K562 (cell line): ENCODE measurements around the gene CHD2. TPM values are rescaled to one million over a fixed set of nuclear protein-coding genes. Genes with fewer than 3 reads are reported as not detected.

Source experiments
- ATAC-seq: fragments of 200-7000 bp; cut with Tn5 transposase; 3 replicates; pipeline ENCODE4 v1.9.1; 2020; ENCODE audit warnings: moderate library complexity
- BruUV-seq: library from RNA; stranded (reverse); fragments of 400-500 nt; replicated peaks from 2 replicates; lab custom pipeline; 2021; lab: Mats Ljungman, UMichigan
- CTCF ChIA-PET: fragments of 300-600 bp; formaldehyde crosslinking; extraction: SDS; loops from one replicate; lab custom pipeline; 2021; ENCODE audit warnings: low intra/inter-chr PET ratio; lab: Yijun Ruan, JAX
- POLR2A ChIA-PET: fragments of 300-600, 350-650 bp; sonication (Branson Sonifier 250); formaldehyde crosslinking; extraction: SDS; loops from one replicate; lab custom pipeline; 2021; ENCODE audit warnings: antibody characterized with exemption, inconsistent platforms; lab: Yijun Ruan, JAX
- DNase-seq, 4 experiments: peaks; one replicate each; pipeline versions ENCODE4 v3.0.0 to v3.0.0-alpha.2; 2011 to 2018; ENCODE audit warnings: low spot score in 3 of 4, mixed read lengths in 3 of 4; ENCODE audit errors: extremely low read depth in 1 of 4
- FAIRE-seq: peaks from 2 replicates; lab custom pipeline; 2011; peaks lifted over from hg19 to GRCh38; lab: Jason Lieb, UNC
- H2AFZ ChIP-seq: 2 replicates; pipeline ENCODE4 v1.6.0; 2011; ENCODE audit warnings: low read depth, low read length, control low read depth, inconsistent platforms
- H3K27ac ChIP-seq: fragments of 200-600 bp; 3 replicates; pipeline ENCODE4 v1.8.0; 2011; ENCODE audit warnings: low read depth, mild to moderate bottlenecking, control low read depth, inconsistent platforms, low read length, moderate library complexity, mixed read lengths; ENCODE audit errors: extremely low read depth
- H3K27me3 ChIP-seq, 2 experiments: fragments of 300-600 bp in 1 of 2; 2 replicates in 1 of 2; 3 replicates in 1 of 2; pipeline versions ENCODE4 v1.6.0 to v1.8.0; 2011; ENCODE audit warnings: inconsistent platforms in 2 of 2, low read length in 2 of 2, mild to moderate bottlenecking in 1 of 2, mixed read lengths in 1 of 2, moderate library complexity in 1 of 2; ENCODE audit not compliant: control insufficient read depth in 2 of 2, insufficient read depth in 2 of 2
- H3K36me3 ChIP-seq: fragments of 300-600 bp; 3 replicates; pipeline ENCODE4 v1.8.0; 2011; ENCODE audit warnings: mild to moderate bottlenecking, low read length, inconsistent platforms; ENCODE audit not compliant: control insufficient read depth, insufficient read depth
- H3K4me1 ChIP-seq, 2 experiments: fragments of 200-600 bp in 1 of 2; replicated peaks in 1 of 2; 2 replicates in 1 of 2; 3 replicates in 1 of 2; pipeline versions ENCODE4 v1.5.1 to v1.8.0; 2011; ENCODE audit warnings: inconsistent platforms in 2 of 2, low read length in 2 of 2, mild to moderate bottlenecking in 1 of 2, mixed read lengths in 1 of 2, moderate library complexity in 1 of 2; ENCODE audit not compliant: control insufficient read depth in 2 of 2, insufficient read depth in 2 of 2
- H3K4me2 ChIP-seq: 2 replicates; pipeline ENCODE4 v1.6.1; 2011; ENCODE audit warnings: low read length, control low read depth, inconsistent platforms, mixed read lengths; ENCODE audit not compliant: insufficient read depth
- H3K4me3 ChIP-seq: fragments of 200-600 bp; sonication (generic), shearing (Covaris generic); 2 replicates; pipeline ENCODE4 v1.5.1; 2016; ENCODE audit warnings: control low read depth, inconsistent platforms
- H3K79me2 ChIP-seq: fragments of 200-600 bp; 3 replicates; pipeline ENCODE4 v1.8.0; 2011; ENCODE audit warnings: low read length, inconsistent platforms; ENCODE audit not compliant: control insufficient read depth, insufficient read depth
- H3K9ac ChIP-seq, 2 experiments: 2 replicates each; pipeline versions ENCODE4 v1.6.0 to v1.6.1; 2011; ENCODE audit warnings: low read depth in 2 of 2, low read length in 2 of 2, control low read depth in 1 of 2, inconsistent platforms in 1 of 2, mild to moderate bottlenecking in 1 of 2, mixed read lengths in 1 of 2; ENCODE audit not compliant: insufficient read depth in 1 of 2
- H3K9me1 ChIP-seq: one replicate; pipeline ENCODE4 v1.6.0; 2011; ENCODE audit warnings: inconsistent platforms, mild to moderate bottlenecking, low read length, moderate library complexity; ENCODE audit not compliant: control insufficient read depth, insufficient read depth
- H3K9me3 ChIP-seq: replicated peaks from 2 replicates; pipeline ENCODE4 v1.5.1; 2011; ENCODE audit warnings: low read depth, low read length, inconsistent platforms; ENCODE audit not compliant: control insufficient read depth, insufficient read depth
- H4K20me1 ChIP-seq: replicated peaks from 2 replicates; pipeline ENCODE4 v1.6.1; 2011; ENCODE audit warnings: low read length, inconsistent platforms, mixed read lengths; ENCODE audit not compliant: control insufficient read depth, insufficient read depth
- CHD7 ChIP-seq: fragments of 200-600 bp; sonication (generic); IDR thresholded peaks from one replicate; pipeline ENCODE4 v1.6.1; 2012; ENCODE audit warnings: mild to moderate bottlenecking, low read depth, low read length, inconsistent platforms
- ESRRA ChIP-seq: fragments of 450-650 bp; IDR thresholded peaks from 2 replicates; pipeline ENCODE4 v1.6.1; 2014; ENCODE audit warnings: low read depth, mild to moderate bottlenecking, moderate library complexity, borderline replicate concordance
- HSF4 ChIP-seq: fragments of 250-450 bp; sonication (Bioruptor Pico); IDR thresholded peaks from 2 replicates; pipeline ENCODE4 v2.1.2; 2022; ENCODE audit warnings: mild to moderate bottlenecking, moderate library complexity, borderline replicate concordance
- MEIS2 ChIP-seq: fragments of 450-650 bp; IDR thresholded peaks from 2 replicates; pipeline ENCODE4 v1.6.1; 2014; ENCODE audit warnings: mild to moderate bottlenecking; ENCODE audit not compliant: partially characterized antibody
- NONO ChIP-seq, 2 experiments: fragments of 200-400 bp in 1 of 2; fragments of 450-650 bp in 1 of 2; formaldehyde crosslinking in 1 of 2; IDR thresholded peaks; 2 replicates each; pipeline ENCODE4 v1.6.1; 2017; ENCODE audit warnings: low read depth in 2 of 2, mild to moderate bottlenecking in 2 of 2, moderate library complexity in 2 of 2, low read length in 1 of 2
- POLR2H ChIP-seq: IDR thresholded peaks from 2 replicates; pipeline ENCODE4 v1.6.1; 2016; ENCODE audit warnings: missing genetic modification characterization, low read depth, mild to moderate bottlenecking, control low read depth, missing compliant biosample characterization, moderate library complexity
- RHOXF2B ChIP-seq: fragments of 250-450 bp; sonication (Bioruptor Pico); conservative IDR thresholded peaks from 2 replicates; pipeline ENCODE4 v1.5.1; 2021
- SIX5 ChIP-seq, 2 experiments: IDR thresholded peaks; 2 replicates each; pipeline ENCODE4 v1.6.1; 2011; ENCODE audit warnings: low read length in 2 of 2, borderline replicate concordance in 1 of 2, low read depth in 1 of 2, mild to moderate bottlenecking in 1 of 2, moderate library complexity in 1 of 2; ENCODE audit not compliant: insufficient read depth in 1 of 2
- SOX6 ChIP-seq: fragments of 450-650 bp; IDR thresholded peaks from 2 replicates; pipeline ENCODE4 v1.6.1; 2014; ENCODE audit warnings: mild to moderate bottlenecking
- TCF15 ChIP-seq: fragments of 250-450 bp; sonication (Bioruptor Pico); IDR thresholded peaks from 2 replicates; pipeline ENCODE4 v1.8.0; 2022; ENCODE audit warnings: moderate library complexity, mild to moderate bottlenecking, inconsistent platforms
- ZBED1 ChIP-seq: IDR thresholded peaks from 2 replicates; pipeline ENCODE4 v1.6.1; 2014
- ZNF253 ChIP-seq: fragments of 250-450 bp; sonication (Bioruptor Pico); conservative IDR thresholded peaks from 2 replicates; pipeline ENCODE4 v1.6.1; 2021; ENCODE audit warnings: mild to moderate bottlenecking
- WGBS: fragments of 100-300 bp; shearing (Covaris generic); methylation state at CpG from one replicate; pipeline ENCODE4 v1.1.6; 2016; ENCODE audit warnings: low coverage, mixed read lengths; ENCODE audit not compliant: insufficient coverage; ENCODE audit errors: missing lambda C conversion rate; 5-methylcytosine and 5-hydroxymethylcytosine counted together
- in situ Hi-C: fragments of 300-500 bp; cut with MboI; formaldehyde crosslinking; loops from 4 replicates; pipeline ENCODE4 v1.15.0; 2018; ENCODE audit warnings: inconsistent platforms, mixed read lengths
- intact Hi-C: fragments of 100-400 bp; cut with micrococcal nuclease; formaldehyde crosslinking; loops from 2 replicates; pipeline ENCODE4 v1.14.2; 2022
- polyA plus RNA-seq, 8 experiments: library from polyadenylated mRNA; depleted of rRNA in 4 of 8; stranded (reverse) in 5 of 8; unstranded in 3 of 8; fragments of >200 nt; fragmentation: Nextera tagmentation in 2 of 8; fragmentation: Illumina TruSeq in 1 of 8; extraction: Ambion mirVana in 2 of 8; extraction: Trizol in 1 of 8; gene quantifications; 2 replicates each; pipeline versions ENCODE4 v1.2.1 to v1.2.3, GENCODE V29; 2011 to 2014; ENCODE audit warnings: inconsistent platforms in 1 of 8, missing spikeins in 1 of 8
- total RNA-seq, 7 experiments: library from RNA; depleted of rRNA in 6 of 7; stranded (reverse); fragments of >200 nt in 6 of 7; fragmentation: Illumina TruSeq in 2 of 7; extraction: Trizol in 2 of 7; gene quantifications; 2 replicates each; pipeline versions ENCODE4 v1.2.1 to v1.2.3, GENCODE V29; 2011 to 2021; ENCODE audit warnings: low replicate concordance in 1 of 7

CHD2 gene
- total and polyA plus RNA-seq, 9 of the 15 experiments (the other 6 are each of a cell fraction or from before 2014, with no cell fraction given), result 38.9 to 70.8 (median 56.2) TPM

GRCh38 chr15:93055211-93055610, 155.1 kb downstream of the CHD2 start:
- in situ Hi-C loops (no loop called here), intact Hi-C loops (loop anchor here (10.0 kb wide), 1 partner anchor 320 kb away; no protein-coding TSS in a partner anchor)
- FAIRE-seq, result no peak
- Histone ChIP-seq H3K4me2 (no peak overlapping the region), H2AFZ (no peak overlapping the region), H3K27ac (no peak overlapping the region), H3K79me2 (no peaks in the 10 kb centered on the region), H3K9me1 (no peaks in the 10 kb centered on the region), H3K4me1 (peaks cover 0 to 15% of the 10 kb centered on the region in 2 experiments; a peak in 2 of 5 replicates), H3K27me3 (peaks cover 67 to 92% of the 10 kb centered on the region in 2 experiments), H4K20me1 (peaks cover 13% of the 10 kb centered on the region; the same call in 1 of the 2 replicates), H3K9ac (no peak overlapping the region; a peak in 1 of 4 replicates), H3K4me3 (no peak overlapping the region), H3K9me3 (no peaks in the 10 kb centered on the region), H3K36me3 (no peaks in the 10 kb centered on the region)
- ChIA-PET POLR2A (interaction anchor here (0.6 kb wide), 2 partner anchors 18 to 21 kb away, joined by 3 to 4 read pairs; no protein-coding TSS in a partner anchor), CTCF (no interaction called here)
- BruUV-seq, result no TSS peak
- DNase-seq, result no peak
- ATAC-seq, result no peak
- 2% methylated on average over 11 of the region's 11 CpGs for WGBS
- no peak for TF ChIP-seq POLR2H (tag)
- TF ChIP-seq ZBED1, result no peak
- TF ChIP-seq HSF4 (CRISPR knock-in tag), result no peak
- no peak for TF ChIP-seq RHOXF2B (CRISPR knock-in tag)
- no peak for TF ChIP-seq ZNF253 (CRISPR knock-in tag)
- TF ChIP-seq ESRRA, result no peak
- TF ChIP-seq SOX6, result no peak
- no peak for TF ChIP-seq MEIS2
- no peak for TF ChIP-seq CHD7
- no peak for TF ChIP-seq SIX5 (IDR thresholded peaks at IDR 0.05; ENCODE audit: borderline replicate concordance in 1 of 2, insufficient read depth in 1 of 2, low read depth in 1 of 2, low read length in 2 of 2)
- no peak for TF ChIP-seq NONO (IDR thresholded peaks at IDR 0.05; ENCODE audit: low read depth in 2 of 2, low read length in 1 of 2)
- no peak for TF ChIP-seq TCF15 (CRISPR knock-in tag)
